Fibroblast of mammary gland (primary cell): ENCODE measurements around the gene TIGD6.
"Not testable (repeated sequence)": the region's sequence is repeated elsewhere in the genome, so short reads cannot be mapped to it uniquely, and the experiment has no call there.

Source experiments
- DNase-seq: peaks from one replicate; pipeline ENCODE4 v3.0.0-alpha.2; 2010; ENCODE audit warnings: low read depth
- H3K4me3 ChIP-seq: 2 replicates; pipeline ENCODE4 v1.5.1; 2011; ENCODE audit warnings: low read depth, mild to moderate bottlenecking, low read length, moderate library complexity; ENCODE audit not compliant: control insufficient read depth
- CTCF ChIP-seq: conservative IDR thresholded peaks from 2 replicates; pipeline ENCODE4 v1.5.1; 2011; ENCODE audit warnings: low read depth, low read length, inconsistent platforms; ENCODE audit not compliant: control insufficient read depth, insufficient read depth

TIGD6 gene

GRCh38 chr5:150042459-150042858 lies 42.0 kb upstream of the TIGD6 start:
- no peak overlapping the region for H3K4me3 ChIP-seq
- no peak for TF ChIP-seq CTCF
- DNase-seq, result no peak

DNA sequence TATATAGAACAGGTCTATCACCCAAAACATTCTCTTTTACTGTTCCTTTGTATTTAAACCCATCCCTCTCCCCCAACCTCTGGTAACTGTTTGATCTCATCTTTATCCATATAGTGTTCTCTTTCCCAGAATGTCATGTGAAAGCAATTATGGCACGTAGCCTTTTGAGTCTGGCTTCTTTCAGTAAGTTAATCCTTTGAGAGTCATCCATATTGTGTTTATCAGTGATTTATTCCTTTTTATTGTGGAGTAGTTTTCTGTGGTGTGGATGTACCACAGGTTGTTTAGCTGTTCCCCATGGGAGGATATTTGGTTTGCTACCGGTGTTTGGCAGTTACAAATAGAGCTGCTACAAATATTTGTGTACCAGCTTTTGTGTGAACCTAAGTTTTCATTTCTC lies 38.1 kb upstream of the TIGD6 start:
- no peak for TF ChIP-seq CTCF
- H3K4me3 ChIP-seq, result no peak overlapping the region

DNA sequence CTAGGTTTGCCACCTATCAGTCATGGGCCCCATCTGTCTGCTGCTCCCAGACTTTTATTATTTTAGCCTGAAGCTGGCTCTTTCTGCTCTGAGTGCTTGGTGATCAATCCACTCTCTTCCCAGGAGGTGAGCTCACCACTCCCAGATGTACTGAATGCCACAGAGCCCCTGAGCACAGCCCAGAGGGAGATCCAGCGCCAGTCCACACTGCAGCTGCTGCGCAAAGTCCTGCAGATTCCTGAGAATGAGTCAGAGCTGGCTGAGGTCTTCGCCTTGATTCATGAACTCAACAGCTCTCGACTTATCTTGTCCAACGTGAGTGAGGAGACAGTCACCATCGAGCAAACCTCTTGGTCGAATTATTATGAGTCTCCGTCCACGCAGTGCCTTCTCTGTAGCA lies 36.1 kb upstream of the TIGD6 start:
- no peak for TF ChIP-seq CTCF
- H3K4me3 ChIP-seq, result no peak overlapping the region
- peak; percentile 100 for DNase-seq

More for the DNA sequence above, 38.1 kb upstream of the TIGD6 start:
- DNase-seq, result peak; percentile 76

DNA sequence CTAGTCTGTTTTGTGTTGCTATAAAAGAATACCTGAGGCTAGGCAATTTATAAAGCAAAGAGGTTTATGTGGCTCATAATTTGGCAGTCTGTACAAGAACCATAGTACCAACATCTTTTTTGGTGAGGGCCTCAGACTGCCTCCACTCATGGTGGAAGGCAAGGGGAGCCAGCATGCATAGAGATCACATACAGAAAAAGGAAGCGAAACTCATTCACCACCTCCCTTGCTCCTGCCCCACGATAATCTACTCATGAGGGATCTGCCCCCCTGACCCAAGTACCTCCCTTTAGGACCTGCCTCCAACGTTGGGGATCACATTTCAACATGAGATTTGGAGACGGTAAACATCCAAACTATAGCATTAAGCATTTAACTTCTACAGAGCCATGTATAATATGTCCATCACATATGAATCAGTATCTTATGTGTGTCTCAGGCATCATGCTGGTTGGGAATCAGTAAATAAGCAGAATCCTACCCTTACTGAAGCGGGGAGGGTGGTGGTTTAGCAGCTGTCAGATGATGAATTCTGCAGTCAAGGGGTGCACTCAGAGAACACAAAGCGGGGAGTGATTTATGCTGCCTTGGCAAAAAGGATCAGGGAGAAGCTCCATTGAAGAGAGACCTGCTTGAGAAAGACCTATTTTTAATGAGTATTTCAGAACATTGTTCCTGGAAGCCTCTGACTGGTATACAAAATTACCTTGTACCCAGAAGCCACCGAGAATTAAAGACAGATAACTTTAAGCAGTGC lies 34.9 kb upstream of the TIGD6 start:
- no peak overlapping the region for H3K4me3 ChIP-seq
- no peak for DNase-seq
- TF ChIP-seq CTCF, result no peak

- TF ChIP-seq CTCF, result no peak
- no peak overlapping the region for H3K4me3 ChIP-seq
- DNase-seq, result peak; percentile 99
Measured at GRCh38 chr5:150034662-150035061, 34.2 kb upstream of the TIGD6 start.

DNA sequence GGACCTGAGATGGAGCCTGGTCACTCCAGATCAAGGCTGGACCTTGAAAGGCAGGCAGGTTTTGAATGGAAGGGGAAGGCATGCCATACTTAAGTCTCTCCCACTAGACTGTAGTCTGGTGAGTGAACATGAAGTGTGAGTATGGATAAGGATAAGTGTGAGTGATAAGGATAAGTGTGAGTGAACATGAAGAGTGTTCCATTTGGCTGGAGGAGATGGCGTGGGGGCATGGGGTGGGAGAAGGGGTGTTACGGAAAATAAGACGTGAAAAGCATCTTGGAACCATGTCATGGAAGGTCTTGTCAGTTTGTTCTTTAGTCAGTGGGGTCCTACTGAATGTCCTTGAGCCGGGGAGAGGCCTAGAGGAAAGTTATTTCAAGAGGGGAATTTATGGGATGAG lies 32.9 kb upstream of the TIGD6 start:
- TF ChIP-seq CTCF, result no peak
- H3K4me3 ChIP-seq, result no peak overlapping the region
- DNase-seq, result no peak

GRCh38 chr5:150028047-150028446 lies 27.6 kb upstream of the TIGD6 start:
- not testable (repeated sequence) for DNase-seq, H3K4me3 ChIP-seq
